ENCODE measurements around the gene PTPRK.

The PTPRK gene

GRCh38 chr6:128025478-128025877 lies 494.9 kb downstream of the PTPRK start:
- no peak for TF ChIP-seq EGR1 (IDR thresholded peaks at IDR 0.05)

GRCh38 chr6:128024969-128025368 lies 495.4 kb downstream of the PTPRK start:
- no peak for TF ChIP-seq TAF1 (IDR thresholded peaks at IDR 0.05; ENCODE audit: low read depth)
- TF ChIP-seq NFIC (IDR thresholded peaks at IDR 0.05), result no peak
- no peak for TF ChIP-seq EGR1 (IDR thresholded peaks at IDR 0.05)
- no peak for TF ChIP-seq YY1 (IDR thresholded peaks at IDR 0.05; ENCODE audit: low read depth)
- TF ChIP-seq CEBPB (IDR thresholded peaks at IDR 0.05), result no peak
- no peak for TF ChIP-seq EP300 (IDR thresholded peaks at IDR 0.05; ENCODE audit: borderline replicate concordance)
- TF ChIP-seq CREB1 (IDR thresholded peaks at IDR 0.05; ENCODE audit: low read depth), result no peak
- TF ChIP-seq REST (IDR thresholded peaks at IDR 0.05; ENCODE audit: low read depth), result no peak
- TF ChIP-seq FOXM1 (IDR thresholded peaks at IDR 0.05; ENCODE audit: borderline replicate concordance, low read depth), result no peak
- TF ChIP-seq ZBTB7A (IDR thresholded peaks at IDR 0.05; ENCODE audit: low read depth), result no peak
- TF ChIP-seq RAD21 (IDR thresholded peaks at IDR 0.05; ENCODE audit: low read depth), result no peak
- TF ChIP-seq TCF12 (IDR thresholded peaks at IDR 0.05; ENCODE audit: low read depth), result no peak
- TF ChIP-seq MAX (IDR thresholded peaks at IDR 0.05), result no peak
- TF ChIP-seq USF1 (IDR thresholded peaks at IDR 0.05), result no peak
- no peak for TF ChIP-seq TEAD4 (IDR thresholded peaks at IDR 0.05)

GRCh38 chr6:128024046-128024445 lies 496.4 kb downstream of the PTPRK start:
- TF ChIP-seq EGR1 (IDR thresholded peaks at IDR 0.05), result no peak

- TF ChIP-seq MAX (IDR thresholded peaks at IDR 0.05) (no peak), CEBPB (IDR thresholded peaks at IDR 0.05) (no peak), FOXM1 (IDR thresholded peaks at IDR 0.05; ENCODE audit: borderline replicate concordance, low read depth) (no peak), CREB1 (IDR thresholded peaks at IDR 0.05; ENCODE audit: low read depth) (no peak), REST (IDR thresholded peaks at IDR 0.05; ENCODE audit: low read depth) (no peak), ZBTB7A (IDR thresholded peaks at IDR 0.05; ENCODE audit: low read depth) (no peak), TAF1 (IDR thresholded peaks at IDR 0.05; ENCODE audit: low read depth) (no peak), RAD21 (IDR thresholded peaks at IDR 0.05; ENCODE audit: low read depth) (no peak), YY1 (IDR thresholded peaks at IDR 0.05; ENCODE audit: low read depth) (no peak), TCF12 (IDR thresholded peaks at IDR 0.05; ENCODE audit: low read depth) (no peak), TEAD4 (IDR thresholded peaks at IDR 0.05) (no peak), NFIC (IDR thresholded peaks at IDR 0.05) (no peak), EGR1 (IDR thresholded peaks at IDR 0.05) (no peak), USF1 (IDR thresholded peaks at IDR 0.05) (no peak), EP300 (IDR thresholded peaks at IDR 0.05; ENCODE audit: borderline replicate concordance) (no peak)
These were observed 501.6 kb downstream of the PTPRK start for GRCh38 chr6:128018821-128019220.

GRCh38 chr6:128017288-128017687 lies 503.1 kb downstream of the PTPRK start:
- no peak for TF ChIP-seq CREB1 (IDR thresholded peaks at IDR 0.05; ENCODE audit: low read depth)

- no peak for TF ChIP-seq EP300 (IDR thresholded peaks at IDR 0.05; ENCODE audit: borderline replicate concordance)
- TF ChIP-seq EGR1 (IDR thresholded peaks at IDR 0.05), result no peak
- TF ChIP-seq TAF1 (IDR thresholded peaks at IDR 0.05; ENCODE audit: low read depth), result no peak
- no peak for TF ChIP-seq ZBTB7A (IDR thresholded peaks at IDR 0.05; ENCODE audit: low read depth)
- no peak for TF ChIP-seq YY1 (IDR thresholded peaks at IDR 0.05; ENCODE audit: low read depth)
- no peak for TF ChIP-seq FOXM1 (IDR thresholded peaks at IDR 0.05; ENCODE audit: borderline replicate concordance, low read depth)
- no peak for TF ChIP-seq USF1 (IDR thresholded peaks at IDR 0.05)
These were observed 512.7 kb downstream of the PTPRK start for GRCh38 chr6:128007658-128008057.

- no peak for TF ChIP-seq REST (IDR thresholded peaks at IDR 0.05; ENCODE audit: low read depth)
- TF ChIP-seq TEAD4 (IDR thresholded peaks at IDR 0.05), result no peak
- no peak for TF ChIP-seq EGR1 (IDR thresholded peaks at IDR 0.05)
- no peak for TF ChIP-seq CREB1 (IDR thresholded peaks at IDR 0.05; ENCODE audit: low read depth)
- TF ChIP-seq ZBTB7A (IDR thresholded peaks at IDR 0.05; ENCODE audit: low read depth), result no peak
- no peak for TF ChIP-seq CEBPB (IDR thresholded peaks at IDR 0.05)
- no peak for TF ChIP-seq MAX (IDR thresholded peaks at IDR 0.05)
- TF ChIP-seq NFIC (IDR thresholded peaks at IDR 0.05), result no peak
- no peak for TF ChIP-seq TCF12 (IDR thresholded peaks at IDR 0.05; ENCODE audit: low read depth)
- no peak for TF ChIP-seq EP300 (IDR thresholded peaks at IDR 0.05; ENCODE audit: borderline replicate concordance)
- no peak for TF ChIP-seq RAD21 (IDR thresholded peaks at IDR 0.05; ENCODE audit: low read depth)
- TF ChIP-seq FOXM1 (IDR thresholded peaks at IDR 0.05; ENCODE audit: borderline replicate concordance, low read depth), result no peak
- no peak for TF ChIP-seq USF1 (IDR thresholded peaks at IDR 0.05)
- TF ChIP-seq YY1 (IDR thresholded peaks at IDR 0.05; ENCODE audit: low read depth), result no peak
- no peak for TF ChIP-seq TAF1 (IDR thresholded peaks at IDR 0.05; ENCODE audit: low read depth)
These were observed 515.4 kb downstream of the PTPRK start for GRCh38 chr6:128005009-128005408.

All from Ishikawa (cell line).